Stimulated activated CD8-positive, alpha-beta memory T cell treated with anti-CD3 and anti-CD28 coated beads, Interleukin-4, amount 100 ng/mL, for 48 hours (primary cell): ENCODE results near the gene PHF1.

ENCODE experiments used
- DNase-seq: peaks from one replicate; pipeline ENCODE4 v3.0.0-alpha.2; 2020

Gene PHF1

DNA sequence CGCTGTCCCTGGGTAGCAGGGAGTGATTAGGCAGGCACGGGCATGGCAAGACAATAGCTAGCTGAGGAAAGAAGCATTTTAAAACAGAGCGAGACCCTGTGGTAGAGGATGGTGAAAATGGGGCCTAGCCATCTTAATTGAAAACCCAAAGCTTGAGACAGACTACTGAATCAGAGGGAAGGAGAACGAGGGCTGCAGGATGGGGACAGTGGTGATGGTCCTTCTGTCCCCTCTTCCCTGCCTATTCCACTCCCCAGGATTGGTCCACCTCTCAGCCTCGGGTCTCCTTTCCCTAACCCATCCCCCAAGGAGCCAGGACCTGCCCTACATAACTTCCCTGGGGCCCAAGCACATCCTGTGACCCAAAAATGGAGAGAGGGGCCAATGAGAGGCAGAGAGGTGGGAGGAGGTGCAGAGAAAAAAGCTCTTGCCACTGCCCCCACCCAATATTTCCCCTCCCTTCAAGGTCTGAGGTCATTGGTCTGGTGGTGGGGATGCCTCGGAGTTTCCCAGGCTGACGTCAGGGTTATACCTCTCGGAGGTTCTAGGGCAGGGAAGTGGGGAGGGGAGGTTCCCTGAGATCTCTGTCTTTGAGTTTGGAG, 8.0 kb downstream of the PHF1 start:
- DNase-seq: peak; percentile 72

DNA sequence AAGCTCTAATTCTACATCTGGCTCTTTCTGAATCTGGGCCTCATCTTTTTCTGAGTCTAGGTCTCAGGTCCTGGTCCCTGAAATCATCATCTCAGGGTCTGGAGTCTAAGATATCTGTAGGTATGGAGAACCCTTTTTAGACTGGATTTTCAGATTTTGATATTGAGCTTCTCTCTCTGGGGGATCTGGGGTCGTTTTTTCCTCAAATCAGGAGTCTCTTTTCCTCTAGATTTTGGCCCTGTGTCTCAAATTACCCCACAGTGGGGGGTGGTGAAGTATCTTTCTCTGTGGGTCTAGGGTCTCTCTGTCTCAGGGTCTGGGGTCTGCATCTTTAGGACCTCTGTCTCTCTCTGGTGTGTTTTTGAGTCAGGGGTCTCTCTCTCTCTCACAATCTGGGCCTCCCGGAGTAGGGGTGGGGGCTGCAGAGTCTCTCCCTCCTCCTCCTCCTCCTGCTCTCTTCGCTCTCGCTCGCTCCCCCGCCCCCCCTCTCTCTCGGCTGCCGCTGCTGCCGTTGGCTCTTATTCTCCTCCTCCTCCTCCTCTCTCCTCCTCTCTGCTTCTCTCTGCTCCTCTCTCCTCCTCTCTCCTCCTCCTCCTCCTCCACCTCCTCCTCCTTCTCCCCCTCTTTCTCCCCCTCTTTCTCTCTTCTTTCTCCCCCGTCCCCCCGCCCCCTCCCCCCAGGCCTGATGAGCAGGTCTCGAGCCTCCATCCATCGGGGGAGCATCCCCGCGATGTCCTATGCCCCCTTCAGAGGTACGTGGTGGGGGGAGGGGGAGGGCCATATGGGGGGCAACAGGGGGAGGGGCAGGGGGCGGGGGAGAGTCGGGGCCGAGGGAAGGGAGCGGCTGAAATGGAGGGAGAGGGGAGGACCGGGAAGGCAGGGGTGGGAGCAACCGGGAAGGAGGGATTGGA, 9.0 kb downstream of the PHF1 start, which contains the start of gene SYNGAP1:
Gene SYNGAP1, plus strand, starts transcription at position 486 of the 911 bp plus-strand sequence. Its CDS starts 200 bp downstream, at position 686.
- peak; percentile 66 for DNase-seq

GRCh38 chr6:33420491-33421343, 9.9 kb downstream of the PHF1 start:
- no peak for DNase-seq

GRCh38 chr6:33421344-33421643, 10.5 kb downstream of the PHF1 start:
- DNase-seq: no peak

- no peak for DNase-seq
Measured at GRCh38 chr6:33423777-33424176, 13.0 kb downstream of the PHF1 start.

- no peak for DNase-seq
Measured at GRCh38 chr6:33424855-33425667, 14.2 kb downstream of the PHF1 start.

DNA sequence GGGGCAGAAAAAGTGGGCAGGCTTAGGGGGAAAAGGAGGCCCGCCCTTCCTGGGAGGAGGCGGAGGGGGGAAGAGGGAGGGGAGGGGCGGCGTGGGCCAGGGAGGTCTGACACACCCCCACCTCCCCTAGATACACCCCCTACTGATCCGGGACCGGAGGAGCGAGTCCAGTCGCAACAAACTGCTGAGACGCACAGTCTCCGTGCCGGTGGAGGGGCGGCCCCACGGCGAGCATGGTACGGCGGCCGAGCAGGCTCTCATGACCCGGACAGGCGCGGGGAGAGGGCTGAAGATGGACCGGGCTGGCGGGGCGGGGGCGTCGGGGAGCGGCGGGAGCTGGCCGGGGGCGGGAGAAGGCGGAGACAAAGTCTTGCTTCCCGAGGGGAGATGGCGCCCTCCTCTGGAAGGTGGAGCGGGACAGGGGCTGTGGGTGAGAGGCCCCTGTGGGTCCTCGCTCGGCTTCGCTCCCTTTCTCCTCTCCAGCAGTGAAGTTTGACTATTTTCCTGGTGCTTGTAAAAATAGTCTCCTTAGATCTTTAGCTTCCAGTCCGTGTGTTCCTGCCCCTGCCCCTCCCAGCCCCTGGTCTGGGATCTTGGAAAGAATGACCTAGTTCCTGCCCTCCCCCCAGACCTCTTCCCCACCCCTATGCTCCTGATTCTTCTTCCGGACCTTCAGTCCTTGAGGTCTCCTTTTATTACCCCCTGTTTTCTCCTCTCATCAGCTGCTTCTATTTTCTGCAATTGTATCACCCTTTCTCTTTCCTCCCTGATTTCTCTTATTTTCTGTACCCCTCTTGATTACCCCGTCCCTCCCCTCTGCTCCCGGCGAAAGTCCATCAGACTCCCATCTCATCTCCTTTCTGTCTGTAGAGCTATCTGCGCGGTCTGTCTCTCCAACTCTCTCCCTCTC, 15.1 kb downstream of the PHF1 start:
- DNase-seq: peak; percentile 91

DNA sequence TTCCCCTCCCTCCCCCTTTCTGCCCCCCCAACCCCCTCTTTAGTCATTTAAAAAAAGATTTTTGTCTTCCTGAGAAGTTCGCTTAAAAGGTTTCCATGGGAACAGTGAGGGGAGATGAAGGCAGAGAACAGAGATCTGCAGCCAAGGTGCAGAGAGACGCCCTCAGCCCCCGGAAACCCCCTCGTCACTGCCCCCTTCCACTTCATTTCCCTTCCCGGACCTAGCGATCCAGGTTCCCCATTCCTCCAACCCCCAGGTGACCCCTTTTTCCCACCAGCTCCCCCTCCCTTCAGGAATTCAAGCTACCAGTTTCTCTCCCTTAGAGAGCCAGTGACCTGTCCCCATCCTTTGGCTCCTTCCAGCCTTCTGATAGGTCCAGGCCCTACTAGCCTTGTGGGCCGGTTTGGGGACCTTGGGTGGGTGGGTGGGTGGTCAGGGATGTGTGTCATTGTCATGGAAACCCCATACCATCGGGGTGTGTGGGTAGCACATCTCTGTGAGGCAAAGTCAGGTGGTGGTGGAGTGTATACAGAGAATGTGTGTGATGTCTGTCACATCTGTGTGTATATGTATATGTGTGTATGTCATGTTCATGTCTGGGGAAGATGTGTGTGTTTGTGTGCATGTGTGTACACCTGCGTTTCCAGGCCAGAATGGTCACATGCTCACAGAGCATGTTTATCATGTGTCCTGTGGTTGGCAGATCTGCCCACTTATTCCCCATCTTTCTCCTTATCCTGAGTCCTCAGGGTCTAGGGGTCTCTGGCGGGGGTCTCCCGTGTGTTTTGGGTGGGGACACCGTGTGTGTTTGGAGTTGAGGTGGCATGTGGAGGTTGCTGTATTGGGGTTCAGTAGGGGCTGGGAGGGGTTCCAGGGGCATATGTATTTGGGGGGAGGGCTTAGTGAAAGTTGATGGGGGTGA, 16.0 kb downstream of the PHF1 start:
- no peak for DNase-seq

- DNase-seq: peak; percentile 70
Measured at GRCh38 chr6:33427585-33428223, 16.9 kb downstream of the PHF1 start.

DNA sequence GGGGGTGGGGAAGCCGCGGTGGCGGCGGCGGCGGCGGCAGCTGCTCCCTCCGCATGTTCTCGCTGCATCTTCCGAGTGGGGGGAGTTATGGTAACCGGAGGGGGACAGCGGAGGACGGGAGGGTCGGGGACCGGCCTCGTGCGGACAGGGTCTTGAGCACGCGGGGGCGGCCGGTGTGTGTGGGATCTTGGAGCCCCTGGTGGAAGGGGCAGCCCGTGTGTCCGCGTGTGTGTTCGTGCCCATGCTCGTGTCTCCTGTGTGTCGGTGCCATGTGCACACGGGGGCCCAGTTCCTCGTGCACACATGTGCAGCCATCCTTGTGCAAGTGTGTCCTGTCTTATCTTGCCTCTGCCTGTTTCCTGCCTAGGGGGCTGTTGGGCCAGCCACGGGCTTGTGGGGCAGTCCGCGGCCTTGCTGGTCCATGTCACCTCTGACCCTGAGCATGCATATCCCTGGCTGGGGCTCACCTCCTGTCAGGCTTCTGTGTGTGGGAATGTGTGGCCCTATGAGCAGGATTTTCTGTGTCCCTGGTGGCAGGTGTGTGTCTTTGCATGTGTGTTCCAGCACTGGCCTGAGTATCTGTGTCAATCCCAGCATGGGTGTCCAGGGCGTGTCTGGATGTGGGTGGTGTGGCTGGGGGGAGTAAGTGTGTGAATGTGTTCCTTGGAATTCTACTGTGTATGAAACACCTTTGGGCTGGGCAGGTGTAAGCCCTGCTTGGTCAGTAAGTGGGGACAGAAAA, 17.6 kb downstream of the PHF1 start:
- DNase-seq: peak; percentile 55

DNA sequence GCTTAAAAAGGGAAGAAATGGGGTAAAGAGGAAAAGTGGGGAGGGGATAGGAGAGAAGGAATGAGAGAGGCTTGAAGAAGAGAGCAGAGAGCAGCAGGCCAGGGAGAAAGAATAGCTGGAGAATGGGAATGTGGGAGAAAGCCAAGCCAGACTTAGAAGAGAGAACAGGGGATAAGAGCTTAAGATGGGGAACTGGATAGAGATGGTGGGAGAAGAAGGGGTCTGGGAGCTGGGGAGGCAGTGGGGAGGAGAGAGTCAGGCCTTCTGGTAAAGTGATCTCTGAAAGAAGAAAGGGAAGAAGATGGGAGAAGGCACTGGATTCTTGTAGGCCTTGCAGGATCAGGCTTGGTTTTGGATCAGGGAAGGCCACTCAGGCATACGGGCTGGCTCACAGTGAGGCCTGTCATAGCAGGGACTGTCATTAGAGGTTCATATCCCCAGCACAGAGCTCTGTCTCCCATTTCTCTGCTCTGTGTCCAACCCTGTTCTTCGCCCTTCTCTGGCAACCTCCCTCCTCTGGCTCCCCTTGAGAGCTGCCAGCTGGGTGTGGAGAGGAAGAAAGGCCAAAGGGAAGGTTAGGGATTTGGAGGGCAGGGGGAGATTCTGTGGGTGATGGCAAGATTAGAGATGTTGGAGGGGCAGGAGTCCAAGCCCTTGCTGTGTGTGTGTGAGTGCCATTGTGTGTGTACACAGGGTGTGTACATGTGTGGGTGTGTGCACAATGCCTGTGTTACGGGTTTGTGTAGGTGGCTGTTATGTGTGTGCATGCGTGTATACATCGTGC, 18.3 kb downstream of the PHF1 start:
- DNase-seq: no peak

DNA sequence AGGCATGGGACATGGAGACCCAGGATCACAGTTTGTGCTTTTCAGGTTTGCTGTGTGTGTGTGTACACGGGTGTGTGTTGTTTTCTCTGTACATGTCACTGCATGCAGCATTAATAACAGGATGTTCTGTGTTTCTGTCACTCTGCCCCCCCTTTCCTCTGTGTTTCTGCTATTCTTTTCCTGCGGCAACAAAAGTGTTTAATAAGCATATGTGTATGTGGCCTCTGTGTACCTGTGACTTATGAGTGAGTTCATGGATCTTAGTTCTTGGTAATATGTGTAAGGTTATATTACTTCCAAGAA, 18.9 kb downstream of the PHF1 start:
- DNase-seq: no peak

- no peak for DNase-seq
Measured at GRCh38 chr6:33430334-33430733, 19.5 kb downstream of the PHF1 start.

GRCh38 chr6:33430991-33431879, 20.4 kb downstream of the PHF1 start:
- peak; percentile 89 for DNase-seq

DNA sequence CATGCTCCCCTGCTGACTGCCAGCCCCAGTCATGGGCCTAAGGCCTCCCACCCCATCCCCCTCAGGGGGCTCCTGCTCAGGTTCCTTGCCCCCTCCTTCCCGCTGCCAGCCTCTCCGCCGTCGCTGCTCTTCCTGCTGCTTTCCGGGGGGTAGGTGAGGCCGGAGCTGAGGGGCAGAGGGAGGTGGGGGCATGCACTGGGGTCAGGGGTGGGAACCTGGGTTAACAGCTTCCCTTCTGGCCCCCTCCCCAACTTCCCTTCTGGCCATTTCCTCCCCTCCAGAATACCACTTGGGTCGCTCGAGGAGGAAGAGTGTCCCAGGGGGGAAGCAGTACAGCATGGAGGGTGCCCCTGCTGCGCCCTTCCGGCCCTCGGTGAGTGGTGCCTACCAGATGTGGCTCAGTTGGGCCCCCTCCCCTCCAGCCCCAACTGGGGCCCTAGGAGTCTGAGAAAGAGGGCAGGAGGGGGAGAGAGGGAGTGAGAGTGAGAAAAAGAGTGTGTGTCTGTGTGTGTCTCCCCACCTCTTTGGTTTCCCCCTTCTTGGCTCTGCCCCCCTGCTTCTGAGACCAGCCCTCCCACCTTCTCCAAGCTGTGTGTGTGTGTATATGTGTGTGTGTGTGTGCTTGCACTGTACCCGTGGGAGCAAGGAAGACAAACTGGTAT, 21.2 kb downstream of the PHF1 start:
- no peak for DNase-seq

DNA sequence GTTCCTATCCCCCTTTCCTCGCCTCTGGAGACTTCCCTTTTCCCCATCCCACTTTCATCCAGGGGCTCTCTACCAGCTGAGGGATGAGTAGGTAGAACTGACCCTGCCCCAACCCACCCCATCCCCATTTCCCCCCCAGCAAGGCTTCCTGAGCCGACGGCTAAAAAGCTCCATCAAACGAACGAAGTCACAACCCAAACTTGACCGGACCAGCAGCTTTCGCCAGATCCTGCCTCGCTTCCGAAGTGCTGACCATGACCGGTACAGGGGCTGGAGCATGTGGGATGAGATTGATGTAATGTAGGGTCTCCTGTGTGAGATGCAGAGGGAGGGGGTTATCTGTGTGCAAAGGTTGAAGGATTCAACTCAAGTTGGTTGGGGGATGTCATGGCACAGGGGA, 21.7 kb downstream of the PHF1 start:
- DNase-seq: no peak

- no peak for DNase-seq
Measured at GRCh38 chr6:33433001-33433543, 22.3 kb downstream of the PHF1 start.
